HG03196 (cell line): ENCODE measurements around the gene TDRD3.
"Not testable (repeated sequence)": the region's sequence is repeated elsewhere in the genome, so short reads cannot be mapped to it uniquely, and the experiment has no call there.

ENCODE experiments used
- ATAC-seq: cut with Tn5 transposase; IDR thresholded peaks from one replicate; pipeline ENCODE4 v1.9.1; 2021; ENCODE audit not compliant: unreplicated experiment

The TDRD3 gene

DNA sequence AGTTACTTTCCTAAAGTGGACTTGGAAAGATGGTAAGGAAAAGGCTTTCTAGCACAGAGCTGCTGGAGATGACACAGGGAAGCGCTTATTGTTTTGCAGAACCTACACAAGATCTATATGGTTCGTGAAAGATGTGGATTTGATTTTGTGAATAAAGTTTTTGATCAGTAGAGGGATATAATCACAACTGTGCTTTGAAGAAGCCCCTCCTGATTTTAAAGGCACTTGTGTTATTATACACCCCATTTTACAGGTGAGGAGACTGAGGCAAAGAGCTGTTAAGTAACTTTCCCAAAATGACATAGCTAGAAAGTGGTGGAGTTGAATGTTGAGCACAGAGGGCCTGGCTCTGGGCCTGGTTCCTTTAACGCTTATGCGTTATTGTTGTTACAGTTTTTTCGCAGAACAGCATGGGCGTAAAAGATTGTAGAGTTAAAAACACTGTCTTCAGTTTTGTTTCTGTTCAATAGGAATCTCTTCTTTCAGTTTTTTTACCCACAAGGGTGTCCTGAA lies 1.4 kb downstream of the TDRD3 start:
- ATAC-seq: no peak

DNA sequence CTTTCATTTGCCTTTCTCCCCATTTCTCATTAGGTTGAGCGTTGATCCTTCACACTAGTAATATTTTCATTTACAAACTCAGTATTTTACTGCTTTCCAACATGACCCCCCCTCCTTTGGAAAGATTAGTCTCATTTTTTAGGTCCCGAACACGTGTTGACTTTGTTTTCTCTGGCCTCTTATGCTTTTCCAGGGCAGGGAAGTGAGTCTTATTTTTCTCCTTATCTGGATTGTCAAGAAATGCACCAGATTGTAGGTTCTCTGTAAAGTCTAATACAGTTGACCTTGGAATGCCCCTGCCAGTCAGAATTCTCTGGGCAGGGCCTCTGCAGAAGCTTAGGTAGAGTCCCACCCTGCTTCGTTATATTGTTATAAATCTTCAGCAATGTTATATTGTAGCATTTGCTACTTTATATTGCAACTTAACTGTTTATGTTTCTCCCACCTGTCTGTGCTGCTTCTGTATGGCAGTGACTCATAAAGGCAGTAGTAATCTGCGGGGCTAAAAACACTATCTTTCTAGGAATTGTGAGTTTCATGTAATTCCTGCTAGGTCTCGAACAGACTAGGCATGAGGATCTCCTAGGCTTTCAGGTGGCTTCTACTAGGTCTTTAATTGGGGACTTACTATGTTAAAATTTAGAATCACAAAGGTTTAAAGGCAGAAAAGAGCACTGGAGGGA lies 2.0 kb downstream of the TDRD3 start:
- no peak for ATAC-seq

DNA sequence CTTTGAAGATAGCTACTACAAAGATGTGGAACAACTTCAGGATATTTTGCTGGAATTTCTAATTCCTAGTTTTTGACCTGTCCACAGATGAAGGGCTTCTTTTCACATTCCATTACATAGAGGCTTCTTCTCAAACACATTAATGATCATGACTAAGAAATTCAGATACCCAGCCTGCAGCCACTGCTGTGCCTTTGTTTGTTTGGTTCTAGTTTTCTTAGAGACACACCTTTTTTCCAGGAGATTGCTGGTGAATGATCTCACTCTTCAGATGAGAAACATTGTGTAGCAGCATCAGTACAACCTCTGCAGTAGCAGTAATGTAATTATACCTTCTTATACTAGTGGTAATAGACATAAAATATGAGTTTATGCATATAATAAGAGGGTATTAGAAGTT lies 5.0 kb downstream of the TDRD3 start:
- no peak for ATAC-seq

DNA sequence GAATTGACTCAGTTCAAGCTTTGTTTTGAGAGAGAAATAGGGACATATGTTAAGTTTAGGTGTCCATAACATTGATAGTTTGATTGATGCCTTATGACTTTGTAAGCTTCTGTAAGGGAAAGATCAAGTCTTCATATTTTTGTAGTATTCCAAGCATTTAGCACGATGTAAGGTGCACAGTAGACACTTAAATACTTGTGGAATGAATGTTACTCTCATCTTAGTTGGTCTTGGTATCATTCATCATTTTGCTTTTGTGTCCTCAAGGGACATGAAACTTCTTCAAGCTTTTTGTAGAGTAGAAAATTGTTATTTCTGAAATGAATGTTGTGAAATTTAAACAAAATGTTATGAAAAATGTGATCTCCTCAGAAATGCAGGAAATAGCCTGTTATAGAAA lies 10.1 kb downstream of the TDRD3 start:
- ATAC-seq: no peak

DNA sequence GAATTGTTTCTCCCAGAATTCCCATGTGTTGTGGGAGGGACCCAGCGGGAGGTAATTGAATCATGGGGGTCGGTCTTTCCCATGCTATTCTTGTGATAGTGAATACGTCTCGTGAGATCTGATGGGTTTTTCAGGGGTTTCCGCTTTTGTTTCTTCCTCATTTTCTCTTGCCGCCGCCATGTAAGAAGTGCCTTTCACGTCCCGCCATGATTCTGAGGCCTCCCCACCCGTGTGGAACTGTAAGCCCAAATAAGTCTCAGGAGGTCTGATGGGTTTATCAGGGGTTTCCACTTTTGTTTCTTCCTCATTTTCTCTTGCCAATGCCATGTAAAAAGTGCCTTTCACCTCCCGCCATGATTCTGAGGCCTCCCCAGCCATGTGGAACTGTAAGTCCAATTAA lies 10.8 kb downstream of the TDRD3 start:
- ATAC-seq: not testable (repeated sequence)

DNA sequence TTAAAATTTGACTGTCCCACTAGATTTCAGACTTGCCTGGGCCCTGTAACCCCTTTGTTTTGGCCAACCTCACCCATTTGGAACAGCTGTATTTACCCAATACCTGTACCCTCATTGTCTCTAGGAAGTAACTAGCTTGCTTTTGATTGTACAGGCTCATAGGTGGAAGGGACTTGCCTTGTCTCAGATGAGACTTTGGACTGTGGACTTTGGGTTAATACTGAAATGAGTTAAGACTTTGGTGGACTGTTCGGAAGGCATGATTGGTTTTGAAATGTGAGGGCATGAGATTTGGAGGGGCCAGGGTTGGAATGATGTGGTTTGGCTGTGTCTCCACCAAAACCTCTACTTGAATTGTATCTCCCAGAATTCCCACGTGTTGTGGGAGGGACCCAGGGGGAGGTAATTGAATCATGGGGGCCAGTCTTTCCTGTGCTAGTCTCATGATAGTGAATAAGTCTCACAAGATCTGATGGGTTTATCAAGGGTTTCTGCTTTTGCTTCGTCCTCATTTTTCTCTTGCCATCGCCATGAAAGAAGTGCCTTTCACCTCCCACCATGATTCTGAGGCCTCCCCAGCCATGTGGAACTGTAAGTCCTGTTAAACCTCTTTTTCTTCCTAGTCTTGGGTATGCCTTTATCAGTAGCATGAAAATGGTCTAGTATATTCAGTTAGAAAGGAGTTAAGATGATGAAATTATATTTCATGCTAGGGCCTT lies 12.7 kb downstream of the TDRD3 start:
- not testable (repeated sequence) for ATAC-seq

DNA sequence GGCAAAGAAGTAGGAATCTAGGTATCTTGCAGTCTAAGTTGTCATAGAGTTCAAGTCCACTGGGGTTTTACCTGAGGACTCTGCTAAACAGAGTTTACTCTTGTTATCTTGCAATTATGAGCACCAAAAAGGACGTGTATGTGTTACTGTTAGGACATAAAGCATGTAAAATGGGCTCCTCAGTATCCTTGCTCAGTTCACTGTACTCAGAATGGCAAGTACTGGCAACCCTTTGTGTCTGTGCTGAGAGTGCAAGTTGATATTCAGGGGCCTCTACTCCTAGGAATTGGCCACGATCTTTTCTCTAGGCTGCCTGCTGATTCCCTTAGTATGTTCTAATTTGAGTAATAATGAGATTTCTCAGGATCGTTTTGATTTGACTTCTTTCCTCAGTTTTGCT lies 13.3 kb downstream of the TDRD3 start:
- ATAC-seq: no peak

DNA sequence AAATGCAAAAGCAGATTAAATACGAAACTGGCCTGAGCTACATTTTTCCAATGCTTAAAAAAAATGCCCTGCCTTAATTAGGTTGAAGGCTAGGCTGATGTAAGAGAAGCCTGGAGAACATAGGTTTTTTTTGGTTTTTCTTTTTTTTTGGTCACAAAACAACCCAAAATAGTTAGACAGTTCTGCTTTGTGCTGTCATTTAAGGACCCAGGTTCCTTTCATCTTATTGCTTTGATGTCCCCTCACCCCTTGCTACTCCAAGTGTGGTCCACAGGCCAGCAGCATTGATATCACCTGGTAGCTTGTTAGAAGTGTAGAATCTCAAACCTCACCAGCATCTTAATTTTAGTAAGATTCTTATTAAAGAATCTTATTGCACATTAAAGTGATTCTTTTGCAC lies 14.4 kb downstream of the TDRD3 start:
- ATAC-seq: no peak

DNA sequence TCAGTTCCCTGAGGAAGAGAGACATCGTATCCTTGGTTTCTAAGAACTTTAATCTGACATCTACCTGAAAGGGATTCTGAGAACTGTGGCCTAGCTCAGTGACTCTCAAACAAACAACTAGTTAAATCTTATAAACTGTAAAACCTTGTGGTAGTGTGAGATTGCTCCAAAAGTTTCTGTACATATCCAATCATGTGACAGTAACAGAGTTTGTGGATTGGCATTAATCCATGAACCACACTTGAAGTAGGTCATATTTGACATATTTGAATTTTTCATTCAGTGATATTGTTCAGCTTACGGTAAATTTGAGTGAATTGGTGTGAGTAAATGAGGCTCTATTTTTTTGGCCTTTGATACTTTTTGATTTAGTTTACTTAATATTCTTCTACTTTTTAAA lies 15.0 kb downstream of the TDRD3 start:
- ATAC-seq: no peak

DNA sequence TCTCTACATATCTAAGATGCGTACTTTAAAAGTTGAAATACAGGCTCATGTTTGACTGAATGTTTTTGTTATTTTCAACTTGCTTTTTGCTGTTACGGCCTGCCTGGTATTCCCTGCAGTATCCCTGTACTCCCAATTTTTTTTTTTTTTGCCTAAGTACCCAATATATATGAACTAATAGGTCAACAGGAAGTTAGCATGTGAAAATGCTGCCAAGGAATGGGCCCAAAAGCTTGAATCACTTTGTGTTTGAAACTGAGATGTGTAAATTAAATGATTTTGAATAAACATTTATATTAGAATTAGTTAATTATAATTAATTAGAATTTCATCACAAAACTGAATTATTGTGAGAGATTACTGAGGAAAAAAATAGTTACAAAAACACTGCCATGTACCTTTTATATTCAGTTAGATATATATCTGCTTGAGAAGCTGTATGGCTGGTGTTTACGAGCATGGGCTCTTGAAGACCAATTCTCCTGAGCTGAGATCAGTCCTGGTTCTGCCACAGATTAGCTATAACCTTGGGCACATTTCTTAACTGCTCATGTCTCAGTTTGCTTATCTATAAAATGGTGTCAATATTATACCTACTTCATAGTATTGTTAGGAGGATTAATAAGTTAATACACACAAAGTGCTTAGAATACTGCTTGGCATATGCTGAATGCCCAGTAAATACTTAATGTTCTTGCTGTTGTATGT lies 16.0 kb downstream of the TDRD3 start:
- no peak for ATAC-seq

DNA sequence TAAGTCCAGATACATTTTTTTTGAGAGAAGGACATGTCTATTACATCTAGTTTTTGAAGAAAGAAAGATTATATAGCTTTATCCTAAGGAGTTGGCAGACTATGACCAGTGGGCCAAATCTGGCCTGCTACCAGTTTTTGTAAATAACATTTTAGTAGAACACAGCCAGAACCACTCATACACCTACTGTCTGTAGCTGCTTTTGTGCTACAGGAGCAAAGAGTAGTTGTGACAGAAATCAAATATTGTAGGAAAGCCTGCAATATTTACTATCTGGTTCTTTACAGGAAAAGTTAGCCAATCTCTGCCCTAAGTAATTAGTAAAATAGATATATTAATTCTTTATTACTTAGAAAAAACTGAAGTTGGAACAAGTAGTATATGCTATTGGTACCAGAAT lies 17.2 kb downstream of the TDRD3 start:
- ATAC-seq: no peak

DNA sequence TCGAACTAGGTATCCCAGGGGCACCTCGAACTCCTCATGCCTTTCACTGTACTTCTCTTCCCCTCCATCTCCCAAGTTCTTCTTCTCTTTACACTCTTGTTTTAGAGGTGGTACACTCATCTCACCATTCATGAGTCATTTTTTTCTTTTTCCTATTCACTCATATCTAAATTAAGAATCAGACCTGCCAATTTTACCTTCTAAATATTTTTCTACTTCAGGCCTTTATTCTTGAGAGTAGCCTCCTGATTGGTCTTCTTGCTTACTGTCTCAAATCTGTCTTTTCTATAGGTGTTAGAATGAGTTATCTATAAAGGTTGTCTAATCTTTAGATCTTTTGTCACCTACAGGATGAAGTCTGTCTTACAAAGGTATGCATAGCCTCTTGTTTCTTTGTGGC lies 20.7 kb downstream of the TDRD3 start:
- ATAC-seq: no peak

DNA sequence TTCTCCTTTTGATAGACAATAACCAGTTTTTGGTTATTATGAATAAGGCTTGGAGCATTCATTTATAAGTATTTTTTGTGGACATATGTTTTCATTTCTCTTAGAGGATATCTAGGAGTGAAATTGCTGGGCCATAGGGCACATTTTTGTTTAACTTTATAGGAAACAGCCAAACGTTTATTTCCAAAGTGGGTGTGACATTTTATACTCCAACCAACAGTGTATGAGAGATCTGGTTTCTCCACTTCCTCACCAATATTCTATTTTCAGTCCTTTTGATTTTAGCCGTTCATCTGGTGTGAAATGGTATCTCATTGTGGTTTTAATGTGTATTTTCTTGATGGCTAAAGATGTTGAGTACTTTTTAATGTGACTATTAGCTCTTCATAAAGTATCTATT lies 21.9 kb downstream of the TDRD3 start:
- ATAC-seq: no peak

DNA sequence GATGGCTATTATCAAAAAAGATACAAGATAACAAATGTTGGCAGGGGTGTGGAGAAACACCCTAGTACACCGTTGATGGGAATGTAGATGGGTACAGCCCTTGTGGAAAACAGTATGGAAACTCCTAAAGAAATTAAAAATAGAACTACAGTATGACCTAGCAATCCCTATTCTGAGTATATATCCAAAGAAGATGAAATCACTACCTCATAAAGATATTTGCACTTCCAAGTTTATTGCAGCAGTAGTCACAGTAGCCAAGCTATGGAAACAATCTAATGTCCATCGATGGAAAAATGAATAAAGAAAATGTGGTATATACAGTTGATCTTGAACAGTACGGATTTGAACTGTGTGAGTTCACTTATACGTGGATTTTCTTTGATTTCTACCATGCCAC lies 28.3 kb downstream of the TDRD3 start:
- ATAC-seq: no peak

DNA sequence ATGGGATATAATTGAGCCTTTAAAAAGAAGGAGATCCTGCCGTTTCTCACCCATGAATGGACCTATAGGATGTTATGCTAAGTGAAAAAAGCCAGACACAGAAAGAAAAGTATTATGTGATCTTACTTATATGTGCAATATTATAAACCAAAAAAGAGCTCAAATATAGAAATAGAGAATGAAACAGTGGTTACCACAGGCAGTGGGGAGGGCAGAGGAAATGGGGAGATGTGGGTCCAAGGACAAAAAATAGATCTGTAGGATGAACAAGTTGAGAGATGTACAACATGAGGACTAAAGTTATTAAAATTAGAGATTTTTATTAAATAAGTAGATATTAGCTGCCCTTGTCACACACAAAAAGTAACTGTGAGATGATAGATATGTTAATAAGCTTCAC lies 29.1 kb downstream of the TDRD3 start:
- ATAC-seq: no peak

DNA sequence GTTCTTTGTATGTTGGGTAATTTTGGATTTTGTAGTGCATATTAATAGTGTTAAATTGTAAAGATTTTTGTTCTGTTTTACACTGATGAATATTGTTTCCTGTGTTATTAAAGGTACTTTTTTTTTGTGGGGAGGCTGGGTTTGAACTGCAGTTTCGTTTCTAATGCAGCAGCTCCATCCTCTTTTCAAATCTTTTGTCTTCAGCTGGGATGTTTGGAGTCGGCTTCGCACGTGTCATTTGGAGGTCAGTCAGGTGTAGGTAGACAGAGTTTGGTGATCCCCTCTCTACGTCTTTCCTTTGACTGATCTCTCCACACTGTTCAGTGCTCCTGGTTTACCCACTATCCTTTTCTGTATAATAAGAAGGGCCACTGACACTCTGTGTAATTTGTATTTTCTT lies 30.3 kb downstream of the TDRD3 start:
- ATAC-seq: no peak

DNA sequence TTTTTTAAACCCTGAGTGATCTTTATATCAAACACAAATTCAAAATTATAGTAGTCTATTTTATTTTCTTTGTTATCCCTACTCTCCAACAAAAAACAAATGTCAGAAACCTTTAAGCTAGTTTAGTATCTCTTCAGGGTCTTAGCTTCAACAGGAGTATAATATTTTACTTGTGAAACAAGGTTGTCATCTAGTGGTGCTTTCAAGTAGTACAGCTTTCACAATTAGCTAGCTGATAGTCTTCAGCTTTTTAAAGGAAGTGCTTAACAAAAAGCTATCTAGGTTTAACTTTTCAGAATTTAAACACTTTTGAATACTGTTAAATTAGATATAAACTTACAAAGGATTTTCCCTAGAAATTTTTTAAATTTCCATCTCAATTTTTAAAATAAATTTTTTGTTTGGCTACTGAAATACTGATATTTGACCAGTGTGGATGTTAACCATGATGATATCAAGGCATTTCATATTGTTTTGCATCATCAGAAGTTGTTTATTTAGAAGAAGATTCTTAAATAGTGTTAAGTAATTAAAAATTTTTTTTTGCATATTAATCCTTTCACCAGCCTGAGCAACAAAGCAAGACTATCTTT lies 34.2 kb downstream of the TDRD3 start:
- ATAC-seq: no peak

DNA sequence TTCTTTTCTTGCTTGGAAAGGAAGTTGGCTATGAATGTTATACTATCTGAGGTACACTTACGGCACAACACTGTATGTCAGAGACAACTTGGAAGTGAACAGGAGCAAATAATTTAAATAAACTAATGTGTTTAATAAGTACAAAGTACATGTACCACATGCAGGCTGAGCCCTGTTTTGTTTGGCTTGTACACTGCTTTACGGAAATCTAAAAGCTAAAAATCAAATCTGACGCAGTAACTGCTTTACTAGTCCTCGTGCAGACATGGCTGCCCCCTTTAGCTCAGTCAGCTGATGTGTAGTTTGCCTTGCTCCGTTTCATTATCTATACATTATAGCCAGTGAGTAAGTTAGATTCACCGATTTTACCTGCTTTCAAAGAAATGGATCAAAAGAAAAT lies 36.5 kb downstream of the TDRD3 start:
- ATAC-seq: no peak

DNA sequence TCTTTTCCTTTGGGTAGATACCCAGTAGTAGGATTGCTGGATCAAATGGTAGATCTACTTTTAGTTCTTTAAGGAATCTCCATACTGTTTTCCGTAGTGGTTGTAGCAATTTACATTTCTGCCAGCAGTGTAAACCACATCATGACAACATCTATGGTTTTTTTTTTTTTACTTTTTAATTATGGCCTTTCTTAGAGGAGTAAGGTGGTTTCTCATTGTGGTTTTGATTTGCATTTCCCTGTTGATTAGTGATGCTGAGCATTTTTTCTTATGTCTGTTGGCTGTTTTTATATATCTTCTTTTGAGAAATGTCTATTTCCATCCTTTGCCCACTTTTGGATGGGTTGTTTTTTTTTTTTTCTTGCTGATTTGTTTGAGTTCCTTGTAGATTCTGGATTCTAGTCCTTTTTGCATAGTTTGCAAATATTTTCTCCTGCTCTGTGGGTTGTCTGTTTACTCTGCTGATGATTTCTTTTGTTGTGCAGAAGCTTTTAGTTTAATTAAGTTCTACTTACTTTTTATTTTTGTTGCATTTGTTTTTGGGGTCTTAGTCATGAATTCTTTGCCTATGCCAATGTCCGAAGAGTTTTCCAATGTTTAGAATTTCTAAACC lies 38.8 kb downstream of the TDRD3 start:
- ATAC-seq: no peak

DNA sequence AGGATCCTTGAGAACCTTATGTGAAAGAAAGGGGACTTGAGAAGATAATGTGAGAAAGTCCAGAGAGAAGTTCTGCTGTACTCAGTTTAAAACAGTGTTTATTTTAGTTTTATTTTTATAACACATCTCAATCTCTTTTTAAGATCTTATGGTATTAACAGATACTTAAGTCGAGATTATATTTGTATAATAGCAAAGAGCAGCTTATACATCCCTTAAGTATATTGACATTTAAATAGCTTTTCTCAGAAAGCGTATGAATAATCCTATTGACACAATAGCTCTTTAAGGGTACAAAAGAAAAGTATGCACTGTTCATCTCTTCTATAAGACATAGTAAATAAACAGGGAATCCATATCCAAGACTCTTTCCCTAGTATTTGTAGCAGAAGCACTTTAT lies 42.2 kb downstream of the TDRD3 start:
- ATAC-seq: no peak

DNA sequence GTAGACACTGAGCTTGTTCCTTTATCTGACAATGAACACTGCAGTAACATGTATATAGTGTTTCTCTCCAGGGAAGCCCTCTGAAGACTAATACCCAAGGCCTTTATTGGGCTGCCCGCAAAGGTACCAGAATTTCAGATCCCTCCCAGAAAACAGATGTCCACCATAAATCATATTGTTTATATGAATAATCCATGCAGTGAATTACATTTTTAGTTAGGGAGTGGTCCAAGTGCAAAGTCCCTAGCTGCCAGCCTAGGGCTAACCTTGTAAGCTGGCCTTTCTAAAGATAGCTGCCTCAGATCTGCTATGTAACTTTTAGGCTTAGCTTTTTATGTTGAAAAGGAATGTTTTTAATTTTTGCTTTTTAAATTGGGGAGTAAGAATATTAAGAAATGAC lies 44.7 kb downstream of the TDRD3 start:
- no peak for ATAC-seq
